ENCODE data around the gene PLCB4.

The PLCB4 gene

DNA sequence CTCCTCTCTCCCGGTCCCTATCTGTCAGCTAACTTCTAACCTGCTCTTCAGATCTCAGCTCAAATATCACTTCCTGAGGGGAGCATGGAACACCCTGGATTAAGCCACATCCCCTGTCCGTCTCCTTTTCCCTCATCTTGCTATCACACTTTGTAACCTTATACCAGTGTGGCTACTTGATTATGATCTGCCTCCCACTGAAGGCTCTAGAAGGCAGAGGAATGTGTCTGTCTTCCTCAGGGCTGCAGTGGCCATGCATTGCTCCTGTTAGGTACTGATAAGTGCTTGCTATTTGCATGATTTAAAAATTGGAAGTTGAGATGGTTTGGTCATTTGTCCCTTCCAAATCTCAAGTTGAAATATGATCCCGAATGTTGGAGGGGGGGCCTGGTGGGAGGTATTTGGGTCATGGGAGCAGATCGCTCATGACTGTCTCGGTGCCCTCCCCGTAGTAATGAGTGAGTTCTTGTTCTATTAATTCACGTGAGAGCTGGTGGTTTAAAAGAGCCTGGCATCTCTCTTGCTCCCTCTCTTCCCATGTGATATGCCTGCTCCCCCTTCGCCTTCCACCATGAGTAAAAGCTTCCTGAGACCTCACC lies 71.4 kb downstream of the PLCB4 start:
- Histone ChIP-seq H3K4me2 (ENCODE audit: low read depth, low read length, poor library complexity, severe bottlenecking) (no peak overlapping the region), H3K36me3 (ENCODE audit: insufficient read depth, low read length) (no peaks in the 10 kb centered on the region)
- TF ChIP-seq, protein P1, sequence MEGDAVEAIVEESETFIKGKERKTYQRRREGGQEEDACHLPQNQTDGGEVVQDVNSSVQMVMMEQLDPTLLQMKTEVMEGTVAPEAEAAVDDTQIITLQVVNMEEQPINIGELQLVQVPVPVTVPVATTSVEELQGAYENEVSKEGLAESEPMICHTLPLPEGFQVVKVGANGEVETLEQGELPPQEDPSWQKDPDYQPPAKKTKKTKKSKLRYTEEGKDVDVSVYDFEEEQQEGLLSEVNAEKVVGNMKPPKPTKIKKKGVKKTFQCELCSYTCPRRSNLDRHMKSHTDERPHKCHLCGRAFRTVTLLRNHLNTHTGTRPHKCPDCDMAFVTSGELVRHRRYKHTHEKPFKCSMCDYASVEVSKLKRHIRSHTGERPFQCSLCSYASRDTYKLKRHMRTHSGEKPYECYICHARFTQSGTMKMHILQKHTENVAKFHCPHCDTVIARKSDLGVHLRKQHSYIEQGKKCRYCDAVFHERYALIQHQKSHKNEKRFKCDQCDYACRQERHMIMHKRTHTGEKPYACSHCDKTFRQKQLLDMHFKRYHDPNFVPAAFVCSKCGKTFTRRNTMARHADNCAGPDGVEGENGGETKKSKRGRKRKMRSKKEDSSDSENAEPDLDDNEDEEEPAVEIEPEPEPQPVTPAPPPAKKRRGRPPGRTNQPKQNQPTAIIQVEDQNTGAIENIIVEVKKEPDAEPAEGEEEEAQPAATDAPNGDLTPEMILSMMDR (conservative IDR thresholded peaks at IDR 0.05; ENCODE audit: low read length): no peak
- no peak for TF ChIP-seq EZH2phosphoT487 (IDR thresholded peaks at IDR 0.05; ENCODE audit: borderline replicate concordance)

DNA sequence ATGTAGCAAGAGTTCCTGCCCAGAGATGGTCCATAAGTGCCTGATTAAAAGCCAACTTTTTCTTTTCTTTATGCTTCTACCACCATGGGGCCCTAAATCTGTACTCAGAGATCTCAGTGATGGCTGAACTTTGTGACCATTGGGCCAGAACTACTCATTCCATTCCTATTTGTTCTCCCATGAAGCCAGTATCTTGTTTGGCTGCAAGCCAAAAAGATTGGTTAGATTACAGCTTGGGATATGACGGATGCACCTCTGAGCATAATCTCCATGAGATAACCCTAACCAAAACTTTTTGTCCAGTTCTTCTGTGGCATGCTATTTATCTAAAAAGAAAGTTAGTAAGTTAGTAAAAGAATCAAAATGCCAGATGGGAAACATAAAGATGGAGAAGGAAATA lies 72.2 kb downstream of the PLCB4 start:
- Histone ChIP-seq H3K9me3 (ENCODE audit: insufficient read depth, low read depth, low read length) (no peaks in the 10 kb centered on the region), H3K36me3 (ENCODE audit: insufficient read depth, low read length) (no peaks in the 10 kb centered on the region), H2AFZ (ENCODE audit: low read length) (no peak overlapping the region), H3K27me3 (ENCODE audit: insufficient read depth, low read length, poor library complexity, severe bottlenecking) (no peaks in the 10 kb centered on the region), H3K4me2 (ENCODE audit: low read depth, low read length, poor library complexity, severe bottlenecking) (peak overlapping the region; percentile 17), H3F3A (ENCODE audit: low read depth) (0 out of 2 replicates have a peak, but pooled peaks cover 3% of the 10 kb centered on the region), H3K4me1 (ENCODE audit: insufficient read depth, low read length, poor library complexity, severe bottlenecking) (peaks cover 71% of the 10 kb centered on the region), H3K9me2 (replicated peaks; ENCODE audit: low read depth, low read length) (no peaks in the 10 kb centered on the region), H3K4me3 (ENCODE audit: low read length, poor library complexity, severe bottlenecking) (no peak overlapping the region), H4K20me1 (ENCODE audit: insufficient read depth, low read length, poor library complexity, severe bottlenecking) (no peaks in the 10 kb centered on the region), H3K9ac (ENCODE audit: low read depth, low read length, poor library complexity, severe bottlenecking) (no peak overlapping the region), H3K79me2 (ENCODE audit: insufficient read depth, low read length) (peaks cover 2% of the 10 kb centered on the region; the same call in 1 of the 2 replicates)
- TF ChIP-seq, protein P1 (conservative IDR thresholded peaks at IDR 0.05; ENCODE audit: low read length): no peak
- no peak for TF ChIP-seq EZH2phosphoT487 (IDR thresholded peaks at IDR 0.05; ENCODE audit: borderline replicate concordance)

More for the DNA sequence above, 71.4 kb downstream of the PLCB4 start:
- H3K4me1 ChIP-seq (ENCODE audit: insufficient read depth, low read length, poor library complexity, severe bottlenecking): peaks cover 65% of the 10 kb centered on the region
- H3F3A ChIP-seq (ENCODE audit: low read depth): 0 out of 2 replicates have a peak, but pooled peaks cover 3% of the 10 kb centered on the region
- H3K79me2 ChIP-seq (ENCODE audit: insufficient read depth, low read length): no peaks in the 10 kb centered on the region
- H3K4me3 ChIP-seq (ENCODE audit: low read length, poor library complexity, severe bottlenecking): no peak overlapping the region
- no peaks in the 10 kb centered on the region for H3K27me3 ChIP-seq (ENCODE audit: insufficient read depth, low read length, poor library complexity, severe bottlenecking)
- H4K20me1 ChIP-seq (ENCODE audit: insufficient read depth, low read length, poor library complexity, severe bottlenecking): no peaks in the 10 kb centered on the region
- no peaks in the 10 kb centered on the region for H3K9me2 ChIP-seq (replicated peaks; ENCODE audit: low read depth, low read length)
- H3K9ac ChIP-seq (ENCODE audit: low read depth, low read length, poor library complexity, severe bottlenecking): no peak overlapping the region
- no peaks in the 10 kb centered on the region for H3K9me3 ChIP-seq (ENCODE audit: insufficient read depth, low read depth, low read length)
- no peak overlapping the region for H2AFZ ChIP-seq (ENCODE audit: low read length)

DNA sequence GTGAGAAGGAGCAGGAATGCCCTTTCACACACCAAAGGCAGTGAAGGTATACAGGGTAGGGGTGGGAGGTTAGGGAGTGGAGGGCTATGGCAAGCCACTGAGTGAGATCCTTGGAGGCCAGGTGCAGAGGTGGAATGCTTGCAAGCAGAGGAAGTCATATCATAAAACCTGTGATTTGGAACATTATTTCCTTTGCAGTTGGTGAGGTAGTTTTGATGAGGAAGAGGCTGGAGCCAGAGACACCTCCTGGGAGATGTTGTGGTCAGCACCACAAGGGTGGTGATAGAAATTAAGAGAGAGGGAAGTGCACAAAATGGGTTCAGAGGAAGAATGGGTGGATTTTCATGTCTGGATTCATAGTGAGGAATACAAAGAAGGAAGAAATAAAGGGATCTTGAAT lies 73.0 kb downstream of the PLCB4 start:
- no peak for TF ChIP-seq EZH2phosphoT487 (IDR thresholded peaks at IDR 0.05; ENCODE audit: borderline replicate concordance)
- TF ChIP-seq, protein P1 (conservative IDR thresholded peaks at IDR 0.05; ENCODE audit: low read length): no peak

More for the DNA sequence above, 73.0 kb downstream of the PLCB4 start:
- H4K20me1 ChIP-seq (ENCODE audit: insufficient read depth, low read length, poor library complexity, severe bottlenecking): no peaks in the 10 kb centered on the region
- peaks cover 8% of the 10 kb centered on the region; the same call in 1 of the 2 replicates for H3K79me2 ChIP-seq (ENCODE audit: insufficient read depth, low read length)
- no peak overlapping the region for H2AFZ ChIP-seq (ENCODE audit: low read length)
- H3K9me2 ChIP-seq (replicated peaks; ENCODE audit: low read depth, low read length): no peaks in the 10 kb centered on the region
- no peaks in the 10 kb centered on the region for H3K27me3 ChIP-seq (ENCODE audit: insufficient read depth, low read length, poor library complexity, severe bottlenecking)
- H3K9ac ChIP-seq (ENCODE audit: low read depth, low read length, poor library complexity, severe bottlenecking): no peak overlapping the region
- peaks cover 65% of the 10 kb centered on the region for H3K4me1 ChIP-seq (ENCODE audit: insufficient read depth, low read length, poor library complexity, severe bottlenecking)
- no peak overlapping the region for H3K4me3 ChIP-seq (ENCODE audit: low read length, poor library complexity, severe bottlenecking)
- H3K9me3 ChIP-seq (ENCODE audit: insufficient read depth, low read depth, low read length): no peaks in the 10 kb centered on the region
- H3F3A ChIP-seq (ENCODE audit: low read depth): 0 out of 2 replicates have a peak, but pooled peaks cover 3% of the 10 kb centered on the region
- no peaks in the 10 kb centered on the region for H3K36me3 ChIP-seq (ENCODE audit: insufficient read depth, low read length)
- peak overlapping the region; percentile 17 for H3K4me2 ChIP-seq (ENCODE audit: low read depth, low read length, poor library complexity, severe bottlenecking)
